Measurements from ENCODE around the gene MFSD1. TPM values are rescaled to one million over a fixed set of nuclear protein-coding genes. Genes with fewer than 3 reads are reported as not detected.

The MFSD1 gene
- total RNA-seq, 4 donors from 2014 or later: 57.1 to 83.7 (median 64.3) TPM

DNA sequence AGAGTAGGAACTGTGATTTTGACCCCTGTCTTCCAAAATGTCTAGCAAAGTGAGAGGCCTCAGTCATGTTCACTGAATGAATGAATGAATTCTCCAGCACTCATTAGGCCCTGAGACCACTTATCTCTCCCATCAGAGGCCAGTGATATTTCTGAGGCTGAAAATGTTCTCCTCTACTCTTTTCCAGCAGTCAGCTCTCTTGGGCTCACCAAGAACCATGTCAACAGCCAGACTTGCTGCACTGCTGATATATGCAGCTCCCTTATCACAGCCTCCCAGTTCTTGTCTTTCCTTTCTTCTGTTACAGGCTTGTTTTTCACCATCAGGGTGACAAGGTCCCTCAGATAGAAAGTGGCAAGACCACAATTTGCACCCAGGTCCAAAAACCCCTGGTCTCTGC, 28.7 kb upstream of the MFSD1 start:
- TF ChIP-seq POLR2A (IDR thresholded peaks at IDR 0.05): no peak
- TF ChIP-seq, protein P1, sequence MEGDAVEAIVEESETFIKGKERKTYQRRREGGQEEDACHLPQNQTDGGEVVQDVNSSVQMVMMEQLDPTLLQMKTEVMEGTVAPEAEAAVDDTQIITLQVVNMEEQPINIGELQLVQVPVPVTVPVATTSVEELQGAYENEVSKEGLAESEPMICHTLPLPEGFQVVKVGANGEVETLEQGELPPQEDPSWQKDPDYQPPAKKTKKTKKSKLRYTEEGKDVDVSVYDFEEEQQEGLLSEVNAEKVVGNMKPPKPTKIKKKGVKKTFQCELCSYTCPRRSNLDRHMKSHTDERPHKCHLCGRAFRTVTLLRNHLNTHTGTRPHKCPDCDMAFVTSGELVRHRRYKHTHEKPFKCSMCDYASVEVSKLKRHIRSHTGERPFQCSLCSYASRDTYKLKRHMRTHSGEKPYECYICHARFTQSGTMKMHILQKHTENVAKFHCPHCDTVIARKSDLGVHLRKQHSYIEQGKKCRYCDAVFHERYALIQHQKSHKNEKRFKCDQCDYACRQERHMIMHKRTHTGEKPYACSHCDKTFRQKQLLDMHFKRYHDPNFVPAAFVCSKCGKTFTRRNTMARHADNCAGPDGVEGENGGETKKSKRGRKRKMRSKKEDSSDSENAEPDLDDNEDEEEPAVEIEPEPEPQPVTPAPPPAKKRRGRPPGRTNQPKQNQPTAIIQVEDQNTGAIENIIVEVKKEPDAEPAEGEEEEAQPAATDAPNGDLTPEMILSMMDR (IDR thresholded peaks at IDR 0.05): no peak
- Histone ChIP-seq H3K4me3 (no peak overlapping the region), H3K27ac (peak overlapping the region in 2 of 4 donors; percentile 20 to 83), H3K27me3 (no peaks in the 10 kb centered on the region), H3K9me3 (no peaks in the 10 kb centered on the region), H3K4me1 (peaks cover 5 to 84% (median 25%) of the 10 kb centered on the region in 4 donors), H3K36me3 (no peaks in the 10 kb centered on the region)
- no peak for DNase-seq (ENCODE audit: low spot score in 2 of 2)

DNA sequence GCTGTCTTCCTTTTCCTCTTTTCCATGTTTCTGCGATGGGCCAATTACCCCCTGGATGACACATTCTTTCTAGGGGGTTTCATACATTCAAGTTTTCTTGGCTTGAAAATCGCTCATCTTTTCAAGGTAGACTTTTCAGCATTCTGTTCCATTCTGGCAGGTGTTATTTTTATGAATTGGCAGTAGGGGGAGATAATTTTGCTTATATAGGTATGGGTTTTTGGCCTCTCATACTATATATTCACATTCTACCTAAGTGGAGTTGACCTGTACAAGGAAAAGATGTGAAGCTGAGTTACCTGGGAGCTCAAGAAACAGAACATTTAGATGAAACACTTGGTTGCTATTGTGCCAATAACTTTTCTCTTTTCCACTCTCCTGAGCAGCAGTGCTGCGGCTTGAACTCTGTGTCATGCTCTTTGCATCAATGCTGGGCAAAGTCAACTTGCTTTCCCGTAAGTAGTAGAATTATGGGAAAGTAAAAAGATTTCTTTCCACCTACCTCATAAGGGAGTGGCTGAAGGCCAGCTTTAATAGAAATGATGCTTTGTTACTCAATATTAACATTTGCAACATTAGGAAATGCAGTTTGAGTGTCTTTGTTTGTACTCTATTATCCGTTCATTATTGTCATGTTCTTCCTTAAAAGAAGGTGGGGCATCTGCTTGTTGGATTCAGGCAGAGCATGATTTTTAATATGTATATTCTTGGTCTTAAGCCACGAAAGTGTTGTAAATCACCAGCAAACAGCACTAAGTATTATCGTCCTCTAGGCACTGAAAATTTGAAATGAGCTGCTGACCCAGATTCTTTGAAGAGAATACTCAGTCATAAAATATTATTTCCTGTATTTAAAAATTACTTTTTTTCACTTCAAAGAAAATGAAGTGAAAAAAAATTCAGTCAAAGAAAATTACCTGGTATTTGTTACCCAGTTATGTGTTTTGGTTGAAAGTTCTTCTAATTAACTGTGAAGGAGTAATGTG, 27.7 kb upstream of the MFSD1 start:
- TF ChIP-seq POLR2A (IDR thresholded peaks at IDR 0.05): no peak
- peak in 1 of 2 donors; percentile 93 for TF ChIP-seq EP300 (IDR thresholded peaks at IDR 0.05)
- no peaks in the 10 kb centered on the region for H3K9me3 ChIP-seq
- no peak overlapping the region for H3K4me3 ChIP-seq
- no peaks in the 10 kb centered on the region for H3K27me3 ChIP-seq
- peak overlapping the region in 2 of 4 donors; percentile 58 to 83 for H3K27ac ChIP-seq
- no peaks in the 10 kb centered on the region for H3K36me3 ChIP-seq
- WGBS, 2 donors: 58 to 60% methylated on average over 7 of the region's 7 CpGs
- DNase-seq (ENCODE audit: low spot score in 2 of 2): peak in 1 of 2 donors; percentile 37
- peaks cover 5 to 74% (median 16%) of the 10 kb centered on the region in 4 donors for H3K4me1 ChIP-seq

DNA sequence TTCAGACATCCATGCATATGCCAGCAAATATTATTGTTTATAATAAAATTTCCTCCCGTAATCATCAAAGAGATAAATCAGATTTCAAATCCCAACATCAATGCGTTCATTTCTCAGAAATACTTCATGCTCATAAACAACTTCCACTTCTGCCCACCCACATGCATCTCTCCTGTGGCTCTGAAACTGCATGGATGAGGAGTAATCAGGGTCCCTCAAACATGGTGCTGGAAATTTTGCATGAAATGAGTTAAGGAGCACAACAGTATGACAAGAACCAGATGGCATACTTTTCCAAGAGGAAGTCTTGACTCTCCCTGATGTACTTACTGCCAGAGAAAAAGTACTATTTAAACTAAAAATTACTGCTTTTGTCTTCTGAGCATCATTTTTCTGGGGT, 26.9 kb upstream of the MFSD1 start:
- Histone ChIP-seq H3K36me3 (no peaks in the 10 kb centered on the region), H3K4me3 (no peak overlapping the region), H3K4me1 (peaks cover 0 to 66% (median 13%) of the 10 kb centered on the region in 4 donors), H3K27me3 (no peaks in the 10 kb centered on the region), H3K27ac (peak overlapping the region in 2 of 4 donors; percentile 1 to 62), H3K9me3 (no peaks in the 10 kb centered on the region)
- TF ChIP-seq POLR2A (IDR thresholded peaks at IDR 0.05) (no peak), EP300 (IDR thresholded peaks at IDR 0.05) (no peak)
- TF ChIP-seq, protein P1 (IDR thresholded peaks at IDR 0.05): no peak
- 57% methylated on average over 2 of the region's 2 CpGs for WGBS, 2 donors
- DNase-seq (ENCODE audit: low spot score in 2 of 2): no peak

DNA sequence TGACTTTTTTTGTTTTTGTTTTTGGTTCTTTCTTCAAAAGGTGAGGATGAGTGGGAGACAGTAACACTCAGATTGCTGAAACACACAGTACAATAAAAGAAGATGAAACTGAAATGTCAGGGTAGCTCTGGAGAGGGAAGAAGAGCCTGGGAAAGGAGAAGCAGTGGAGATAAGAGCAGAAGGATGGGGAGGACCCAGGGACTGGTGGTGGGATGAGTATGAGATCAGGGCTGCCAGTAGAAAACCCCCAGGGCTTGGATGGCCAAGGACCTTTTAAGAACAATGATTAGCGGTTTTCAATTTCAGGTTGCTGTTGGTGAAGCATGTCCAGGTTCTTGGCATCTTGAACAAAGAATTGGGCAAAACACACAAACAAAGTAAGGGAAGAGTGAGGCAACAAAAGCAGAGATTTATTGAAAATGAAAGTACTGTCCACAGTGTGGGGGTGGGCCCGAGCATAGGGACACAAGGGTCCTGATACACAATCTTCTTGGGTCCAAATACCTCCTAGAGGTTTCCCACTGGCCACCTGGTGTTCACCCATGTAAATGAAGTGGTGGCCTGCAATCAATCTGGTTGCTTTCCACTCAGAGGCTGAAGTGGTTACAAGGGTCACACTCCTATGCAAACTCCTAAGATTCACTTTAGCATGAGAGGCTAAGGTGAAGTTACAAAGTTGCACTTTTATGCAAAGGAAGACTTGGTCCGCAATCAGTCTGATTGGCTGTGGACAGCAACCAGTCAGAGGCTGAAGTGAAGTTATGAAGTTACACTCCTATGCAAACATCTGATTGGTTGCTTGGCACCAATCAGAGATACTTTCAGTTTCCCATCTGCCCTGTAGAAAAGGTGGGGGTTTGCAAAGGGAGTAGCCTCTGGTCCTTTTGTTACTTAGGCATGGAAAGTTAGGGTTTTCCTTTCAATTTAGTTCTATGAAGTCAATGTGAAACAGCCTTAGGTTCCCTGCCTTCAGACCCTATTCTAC, 26.1 kb upstream of the MFSD1 start:
- Histone ChIP-seq H3K27me3 (no peaks in the 10 kb centered on the region), H3K4me3 (no peak overlapping the region), H3K36me3 (no peaks in the 10 kb centered on the region), H3K27ac (peak overlapping the region in 2 of 4 donors; percentile 62 to 69), H3K4me1 (peaks cover 0 to 59% (median 8%) of the 10 kb centered on the region in 4 donors), H3K9me3 (no peaks in the 10 kb centered on the region)
- WGBS, 2 donors: 92 to 94% methylated on average over 3 of the region's 3 CpGs
- TF ChIP-seq, protein P1 (IDR thresholded peaks at IDR 0.05): no peak
- TF ChIP-seq POLR2A (IDR thresholded peaks at IDR 0.05): no peak
- no peak for TF ChIP-seq EP300 (IDR thresholded peaks at IDR 0.05)
- no peak for DNase-seq (ENCODE audit: low spot score in 2 of 2)

DNA sequence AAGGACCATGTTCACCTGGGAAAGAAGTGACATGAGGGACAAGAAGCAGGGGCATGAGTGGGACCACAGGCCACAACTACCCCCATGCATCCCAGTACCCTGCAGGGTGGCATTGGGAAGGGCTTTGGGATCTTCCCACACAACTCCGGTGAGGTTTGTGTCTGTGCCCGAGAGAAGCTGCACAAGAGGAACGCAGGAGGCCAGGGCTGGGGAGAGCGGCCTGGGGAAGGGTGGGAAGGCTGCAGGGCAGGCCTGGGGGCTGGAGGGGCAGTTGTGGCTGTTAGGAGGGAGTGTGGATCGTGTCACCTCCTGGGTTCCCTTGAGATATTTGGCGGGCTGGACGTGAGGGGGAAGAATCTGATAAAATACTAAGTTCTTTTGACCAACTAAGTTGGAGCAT, 25.3 kb upstream of the MFSD1 start:
- Histone ChIP-seq H3K4me1 (peaks cover 0 to 52% (median 8%) of the 10 kb centered on the region in 4 donors), H3K4me3 (no peak overlapping the region), H3K36me3 (no peaks in the 10 kb centered on the region), H3K9me3 (no peaks in the 10 kb centered on the region), H3K27me3 (no peaks in the 10 kb centered on the region), H3K27ac (peak overlapping the region in 2 of 4 donors; percentile 26 to 40)
- TF ChIP-seq, protein P1 (IDR thresholded peaks at IDR 0.05): no peak
- TF ChIP-seq EP300 (IDR thresholded peaks at IDR 0.05) (no peak), POLR2A (IDR thresholded peaks at IDR 0.05) (no peak)
- 89 to 94% methylated on average over 7 of the region's 7 CpGs for WGBS, 2 donors
- DNase-seq (ENCODE audit: low spot score in 2 of 2): no peak

Measured in tibial nerve (tissue), 4 donors.